ENCODE data around the gene SLC26A1.

Gene SLC26A1

GRCh38 chr4:992297-993110 is 700 bp downstream of the SLC26A1 start:
- TF ChIP-seq, protein P1, sequence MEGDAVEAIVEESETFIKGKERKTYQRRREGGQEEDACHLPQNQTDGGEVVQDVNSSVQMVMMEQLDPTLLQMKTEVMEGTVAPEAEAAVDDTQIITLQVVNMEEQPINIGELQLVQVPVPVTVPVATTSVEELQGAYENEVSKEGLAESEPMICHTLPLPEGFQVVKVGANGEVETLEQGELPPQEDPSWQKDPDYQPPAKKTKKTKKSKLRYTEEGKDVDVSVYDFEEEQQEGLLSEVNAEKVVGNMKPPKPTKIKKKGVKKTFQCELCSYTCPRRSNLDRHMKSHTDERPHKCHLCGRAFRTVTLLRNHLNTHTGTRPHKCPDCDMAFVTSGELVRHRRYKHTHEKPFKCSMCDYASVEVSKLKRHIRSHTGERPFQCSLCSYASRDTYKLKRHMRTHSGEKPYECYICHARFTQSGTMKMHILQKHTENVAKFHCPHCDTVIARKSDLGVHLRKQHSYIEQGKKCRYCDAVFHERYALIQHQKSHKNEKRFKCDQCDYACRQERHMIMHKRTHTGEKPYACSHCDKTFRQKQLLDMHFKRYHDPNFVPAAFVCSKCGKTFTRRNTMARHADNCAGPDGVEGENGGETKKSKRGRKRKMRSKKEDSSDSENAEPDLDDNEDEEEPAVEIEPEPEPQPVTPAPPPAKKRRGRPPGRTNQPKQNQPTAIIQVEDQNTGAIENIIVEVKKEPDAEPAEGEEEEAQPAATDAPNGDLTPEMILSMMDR (IDR thresholded peaks at IDR 0.05; ENCODE audit: extremely low read depth, insufficient read depth, missing control alignments) = no peak
- in situ Hi-C loops (cut with MboI; ENCODE audit: low pct_unique_long_range_greater_than_20kb, low sequenced_read_pairs, unreplicated experiment) = no loop called here
- no peak for DNase-seq (ENCODE audit: low spot score)

GRCh38 chr4:991451-992296 is 1.5 kb downstream of the SLC26A1 start:
- in situ Hi-C loops (cut with MboI; ENCODE audit: low pct_unique_long_range_greater_than_20kb, low sequenced_read_pairs, unreplicated experiment) = no loop called here
- no peak for DNase-seq (ENCODE audit: low spot score)
- TF ChIP-seq, protein P1 (IDR thresholded peaks at IDR 0.05; ENCODE audit: extremely low read depth, insufficient read depth, missing control alignments) = no peak

DNA sequence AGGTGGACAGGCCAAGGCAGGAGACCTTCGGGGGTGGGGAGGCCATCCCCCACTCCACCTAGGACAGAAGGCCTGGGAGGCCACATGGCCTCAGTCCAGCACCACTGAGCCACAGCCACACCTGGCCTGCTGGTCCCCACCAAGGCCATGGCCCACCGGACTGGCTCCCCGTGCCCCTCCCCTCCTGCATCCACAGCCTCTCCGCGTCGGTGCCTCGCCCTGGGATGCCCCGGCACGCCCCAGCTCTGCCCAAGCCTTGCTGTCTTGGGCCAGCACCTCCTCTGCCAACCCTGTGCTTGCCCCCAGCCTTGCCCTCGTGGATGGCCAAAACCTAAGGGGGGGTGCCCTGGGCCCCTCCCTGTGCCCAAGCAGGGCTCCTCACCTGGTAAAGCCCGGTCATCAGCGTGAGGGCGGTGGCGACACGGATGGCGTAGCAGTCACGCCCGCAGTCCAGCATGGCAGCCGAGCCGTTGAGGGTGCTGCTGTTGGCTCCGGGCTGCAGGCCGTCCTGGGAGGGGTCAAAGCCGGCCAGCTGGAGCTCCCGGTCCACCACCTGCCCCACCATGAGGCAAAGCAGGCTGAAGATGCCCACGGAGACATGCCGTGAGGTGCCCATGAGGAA is 2.3 kb downstream of the SLC26A1 start:
- DNase-seq (ENCODE audit: low spot score) = no peak
- in situ Hi-C loops (cut with MboI; ENCODE audit: low pct_unique_long_range_greater_than_20kb, low sequenced_read_pairs, unreplicated experiment) = no loop called here
- TF ChIP-seq, protein P1 (IDR thresholded peaks at IDR 0.05; ENCODE audit: extremely low read depth, insufficient read depth, missing control alignments) = no peak

GRCh38 chr4:989722-990471 is 3.3 kb downstream of the SLC26A1 start:
- in situ Hi-C loops (cut with MboI; ENCODE audit: low pct_unique_long_range_greater_than_20kb, low sequenced_read_pairs, unreplicated experiment) = no loop called here
- TF ChIP-seq, protein P1 (IDR thresholded peaks at IDR 0.05; ENCODE audit: extremely low read depth, insufficient read depth, missing control alignments) = no peak
- DNase-seq (ENCODE audit: low spot score) = no peak

GRCh38 chr4:988726-989721 is 4.2 kb downstream of the SLC26A1 start:
- no peak for DNase-seq (ENCODE audit: low spot score)
- in situ Hi-C loops (cut with MboI; ENCODE audit: low pct_unique_long_range_greater_than_20kb, low sequenced_read_pairs, unreplicated experiment) = no loop called here
- TF ChIP-seq, protein P1 (IDR thresholded peaks at IDR 0.05; ENCODE audit: extremely low read depth, insufficient read depth, missing control alignments) = no peak
